22Rv1 (cell line): ENCODE measurements around the gene LRRC8E.

Source experiments
- H3K27ac ChIP-seq: fragments of 450-650 bp; 2 replicates; pipeline ENCODE4 v1.5.1; 2017
- CTCF ChIP-seq: fragments of 450-650 bp; IDR thresholded peaks from 2 replicates; pipeline ENCODE4 v1.5.1; 2017; ENCODE audit warnings: mild to moderate bottlenecking
- ZFX ChIP-seq: fragments of 450-650 bp; IDR thresholded peaks from 2 replicates; pipeline ENCODE4 v1.6.1; 2017; ENCODE audit warnings: antibody characterized with exemption, borderline replicate concordance

Gene LRRC8E

GRCh38 chr19:7916955-7917266 lies 28.6 kb downstream of the LRRC8E start:
- peak overlapping the region; percentile 97 for H3K27ac ChIP-seq
- no peak for TF ChIP-seq ZFX
- no peak for TF ChIP-seq CTCF

GRCh38 chr19:7917267-7918061 lies 29.2 kb downstream of the LRRC8E start:
- H3K27ac ChIP-seq = peak overlapping the region; percentile 97
- TF ChIP-seq CTCF (peak; percentile 78), ZFX (no peak)

- peak; percentile 55 for TF ChIP-seq CTCF
- H3K27ac ChIP-seq = peak overlapping the region; percentile 97
Observed at GRCh38 chr19:7918062-7918614, 29.8 kb downstream of the LRRC8E start.

- H3K27ac ChIP-seq = peak overlapping the region; percentile 97
- TF ChIP-seq ZFX (no peak), CTCF (no peak)
Observed at GRCh38 chr19:7918615-7919421, 30.5 kb downstream of the LRRC8E start.

GRCh38 chr19:7919610-7920518 lies 31.6 kb downstream of the LRRC8E start, which contains the start of gene SNAPC2:
TSS of gene SNAPC2 (plus strand) at chr19:7920338. CDS start at chr19:7920367, 29 bp downstream.
- TF ChIP-seq CTCF (no peak), ZFX (no peak)
- peak within 1 kb of the TSS; percentile 97 for H3K27ac ChIP-seq

- peak overlapping the region; percentile 97 for H3K27ac ChIP-seq
Observed at GRCh38 chr19:7920519-7921301, 32.4 kb downstream of the LRRC8E start.

More at GRCh38 chr19:7920519-7921301, 32.4 kb downstream of the LRRC8E start:
- TF ChIP-seq CTCF (no peak), ZFX (no peak)
